Neural crest cell (in vitro differentiated cells): ENCODE measurements around the gene TTC32. TPM values are rescaled to one million over a fixed set of nuclear protein-coding genes. Genes with fewer than 3 reads are reported as not detected.

Experiments used
- DNase-seq: peaks from one replicate; pipeline ENCODE4 v3.0.0; 2021; ENCODE audit warnings: low read depth, mixed read lengths, low spot score
- H3K27ac Mint-ChIP-seq: one replicate; pipeline ENCODE4 v1.8.0; 2021; ENCODE audit warnings: mild to moderate bottlenecking, mixed read lengths; ENCODE audit not compliant: unreplicated experiment
- H3K27me3 Mint-ChIP-seq: 2 replicates; pipeline ENCODE4 v1.8.0; 2021; ENCODE audit warnings: low read depth, mild to moderate bottlenecking, mixed read lengths
- H3K36me3 Mint-ChIP-seq: 2 replicates; pipeline ENCODE4 v1.8.0; 2021; ENCODE audit warnings: low read depth, mild to moderate bottlenecking, mixed read lengths
- H3K4me1 Mint-ChIP-seq: 2 replicates; pipeline ENCODE4 v1.8.0; 2021; ENCODE audit warnings: mixed read lengths
- H3K4me3 Mint-ChIP-seq: one replicate; pipeline ENCODE4 v1.8.0; 2021; ENCODE audit warnings: mild to moderate bottlenecking, mixed read lengths
- H3K9me3 Mint-ChIP-seq: 2 replicates; pipeline ENCODE4 v1.8.0; 2021; ENCODE audit warnings: mixed read lengths
- CTCF ChIP-seq: fragments of 200-600 bp; sonication (generic); conservative IDR thresholded peaks from 2 replicates; pipeline ENCODE4 v1.5.0; 2021; ENCODE audit warnings: antibody characterized with exemption, mild to moderate bottlenecking
- total RNA-seq: library from RNA; stranded (reverse); gene quantifications from 2 replicates; pipeline ENCODE4 v1.2.1, GENCODE V29; 2021

The TTC32 gene
- total RNA-seq, 1 donor from 2014 or later, result 13.5 TPM

- H3K27me3 Mint-ChIP-seq, result no peaks in the 10 kb centered on the region
- no peaks in the 10 kb centered on the region for H3K9me3 Mint-ChIP-seq
- DNase-seq, result no peak
- H3K27ac Mint-ChIP-seq, result no peak overlapping the region
- no peaks in the 10 kb centered on the region for H3K36me3 Mint-ChIP-seq
- H3K4me1 Mint-ChIP-seq, result peaks cover 16% of the 10 kb centered on the region
- no peak for TF ChIP-seq CTCF
- no peak overlapping the region for H3K4me3 Mint-ChIP-seq
Measured at GRCh38 chr2:19886261-19886660, 15.5 kb downstream of the TTC32 start.

- TF ChIP-seq CTCF, result no peak
- no peaks in the 10 kb centered on the region for H3K27me3 Mint-ChIP-seq
- H3K4me1 Mint-ChIP-seq, result peaks cover 16% of the 10 kb centered on the region
- no peak overlapping the region for H3K27ac Mint-ChIP-seq
- H3K9me3 Mint-ChIP-seq, result no peaks in the 10 kb centered on the region
- DNase-seq, result no peak
- no peaks in the 10 kb centered on the region for H3K36me3 Mint-ChIP-seq
- H3K4me3 Mint-ChIP-seq, result no peak overlapping the region
Measured at GRCh38 chr2:19885791-19886190, 16.0 kb downstream of the TTC32 start.

GRCh38 chr2:19883971-19884720 lies 17.6 kb downstream of the TTC32 start:
- Mint-ChIP-seq H3K4me1 (peaks cover 7% of the 10 kb centered on the region), H3K27me3 (no peaks in the 10 kb centered on the region), H3K4me3 (no peak overlapping the region), H3K27ac (no peak overlapping the region), H3K36me3 (peaks cover 2% of the 10 kb centered on the region), H3K9me3 (peaks cover 4% of the 10 kb centered on the region)
- TF ChIP-seq CTCF, result no peak
- no peak for DNase-seq

GRCh38 chr2:19883486-19883885 lies 18.3 kb downstream of the TTC32 start:
- no peak for DNase-seq
- Mint-ChIP-seq H3K4me1 (peaks cover 7% of the 10 kb centered on the region), H3K27ac (no peak overlapping the region), H3K4me3 (no peak overlapping the region), H3K36me3 (peaks cover 2% of the 10 kb centered on the region), H3K9me3 (peaks cover 4% of the 10 kb centered on the region), H3K27me3 (no peaks in the 10 kb centered on the region)
- TF ChIP-seq CTCF, result no peak

GRCh38 chr2:19882286-19882685 lies 19.5 kb downstream of the TTC32 start:
- Mint-ChIP-seq H3K36me3 (peaks cover 2% of the 10 kb centered on the region), H3K9me3 (peaks cover 4% of the 10 kb centered on the region), H3K4me1 (no peaks in the 10 kb centered on the region), H3K27ac (no peak overlapping the region), H3K27me3 (no peaks in the 10 kb centered on the region), H3K4me3 (no peak overlapping the region)
- no peak for TF ChIP-seq CTCF
- DNase-seq, result no peak
